ENCODE results near the gene BMP8B.

GRCh38 chr1:39737546-39738169, 51.0 kb downstream of the BMP8B start:
- no peak for TF ChIP-seq CTCF (IDR thresholded peaks at IDR 0.05; ENCODE audit: insufficient read depth, low read depth, low read length)
- TF ChIP-seq EZH2 (IDR thresholded peaks at IDR 0.05; ENCODE audit: insufficient read depth, low read length) = no peak

Measured in astrocyte (in vitro differentiated cells and primary cell).